ENCODE measurements around the gene FGGY.
"Not testable (repeated sequence)": the region's sequence is repeated elsewhere in the genome, so short reads cannot be mapped to it uniquely, and the experiment has no call there.

The FGGY gene

DNA sequence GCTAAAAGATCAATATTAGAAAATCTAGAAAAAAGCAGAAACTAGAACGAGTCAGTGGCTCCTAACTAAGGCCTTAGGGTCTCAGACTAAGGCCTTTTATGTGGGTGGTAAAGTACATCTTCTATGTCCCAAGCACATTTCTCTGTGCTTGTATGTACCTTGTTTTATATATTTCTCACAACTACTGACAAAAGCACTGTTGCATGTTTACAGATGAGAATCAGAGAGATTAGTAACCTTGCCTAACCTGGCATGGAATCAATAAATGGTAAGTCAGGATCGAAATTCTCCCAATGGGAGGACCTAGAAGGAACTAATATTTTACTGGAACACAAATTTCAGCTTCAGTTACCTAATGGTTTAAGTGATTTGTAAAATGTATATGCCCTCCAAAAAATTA, 160.9 kb downstream of the FGGY start (continued):
- TF ChIP-seq, protein P1, sequence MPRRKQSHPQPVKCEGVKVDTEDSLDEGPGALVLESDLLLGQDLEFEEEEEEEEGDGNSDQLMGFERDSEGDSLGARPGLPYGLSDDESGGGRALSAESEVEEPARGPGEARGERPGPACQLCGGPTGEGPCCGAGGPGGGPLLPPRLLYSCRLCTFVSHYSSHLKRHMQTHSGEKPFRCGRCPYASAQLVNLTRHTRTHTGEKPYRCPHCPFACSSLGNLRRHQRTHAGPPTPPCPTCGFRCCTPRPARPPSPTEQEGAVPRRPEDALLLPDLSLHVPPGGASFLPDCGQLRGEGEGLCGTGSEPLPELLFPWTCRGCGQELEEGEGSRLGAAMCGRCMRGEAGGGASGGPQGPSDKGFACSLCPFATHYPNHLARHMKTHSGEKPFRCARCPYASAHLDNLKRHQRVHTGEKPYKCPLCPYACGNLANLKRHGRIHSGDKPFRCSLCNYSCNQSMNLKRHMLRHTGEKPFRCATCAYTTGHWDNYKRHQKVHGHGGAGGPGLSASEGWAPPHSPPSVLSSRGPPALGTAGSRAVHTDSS (tag by site-specific recombination; IDR thresholded peaks at IDR 0.05), result no peak

DNA sequence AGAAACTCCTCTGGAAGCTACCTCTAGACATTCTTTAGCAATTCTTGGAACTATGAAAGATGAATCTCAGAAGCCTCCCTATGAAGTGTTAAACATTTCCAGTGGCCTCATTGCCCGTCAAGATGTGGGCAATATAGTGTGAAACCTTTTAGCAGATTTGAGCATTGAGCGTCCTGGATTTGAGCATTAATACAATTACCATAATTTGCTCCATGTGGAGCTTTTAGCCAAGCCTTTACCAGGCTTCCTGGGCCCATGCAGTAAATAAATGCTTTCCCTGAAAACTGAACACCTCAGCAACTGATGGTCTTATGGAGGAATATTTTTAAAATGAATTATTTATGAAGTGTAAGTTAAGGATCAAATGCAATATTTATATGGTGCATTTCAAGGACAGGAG, 162.0 kb downstream of the FGGY start:
- TF ChIP-seq PBX3 (CRISPR knock-in tag; IDR thresholded peaks at IDR 0.05), result no peak
- no peak for TF ChIP-seq ZNF121 (tag by site-specific recombination; IDR thresholded peaks at IDR 0.05)
- TF ChIP-seq, protein P2, sequence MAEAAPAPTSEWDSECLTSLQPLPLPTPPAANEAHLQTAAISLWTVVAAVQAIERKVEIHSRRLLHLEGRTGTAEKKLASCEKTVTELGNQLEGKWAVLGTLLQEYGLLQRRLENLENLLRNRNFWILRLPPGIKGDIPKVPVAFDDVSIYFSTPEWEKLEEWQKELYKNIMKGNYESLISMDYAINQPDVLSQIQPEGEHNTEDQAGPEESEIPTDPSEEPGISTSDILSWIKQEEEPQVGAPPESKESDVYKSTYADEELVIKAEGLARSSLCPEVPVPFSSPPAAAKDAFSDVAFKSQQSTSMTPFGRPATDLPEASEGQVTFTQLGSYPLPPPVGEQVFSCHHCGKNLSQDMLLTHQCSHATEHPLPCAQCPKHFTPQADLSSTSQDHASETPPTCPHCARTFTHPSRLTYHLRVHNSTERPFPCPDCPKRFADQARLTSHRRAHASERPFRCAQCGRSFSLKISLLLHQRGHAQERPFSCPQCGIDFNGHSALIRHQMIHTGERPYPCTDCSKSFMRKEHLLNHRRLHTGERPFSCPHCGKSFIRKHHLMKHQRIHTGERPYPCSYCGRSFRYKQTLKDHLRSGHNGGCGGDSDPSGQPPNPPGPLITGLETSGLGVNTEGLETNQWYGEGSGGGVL (tag by site-specific recombination; IDR thresholded peaks at IDR 0.05), result no peak
- TF ChIP-seq ZFP37 (tag by site-specific recombination; IDR thresholded peaks at IDR 0.05), result no peak
- no peak for TF ChIP-seq ZNF175 (tag by site-specific recombination; IDR thresholded peaks at IDR 0.05)
- TF ChIP-seq ZNF776 (tag by site-specific recombination; IDR thresholded peaks at IDR 0.05; ENCODE audit: borderline replicate concordance), result no peak
- TF ChIP-seq ZNF670 (tag by site-specific recombination; IDR thresholded peaks at IDR 0.05; ENCODE audit: low read depth), result no peak
- TF ChIP-seq ZNF169 (tag by site-specific recombination; IDR thresholded peaks at IDR 0.05), result no peak
- TF ChIP-seq ZNF239 (tag by site-specific recombination; IDR thresholded peaks at IDR 0.05), result no peak
- H3K4me1 ChIP-seq (ENCODE audit: control insufficient read depth, insufficient read depth, low read length), result no peaks in the 10 kb centered on the region
- H3K36me3 ChIP-seq (ENCODE audit: control insufficient read depth in 2 of 2, insufficient read depth in 1 of 2, low read length in 2 of 2), result no peaks in the 10 kb centered on the region
- CTCF ChIA-PET, result interaction anchor here (0.6 to 0.8 kb wide), 2 partner anchors 12 to 220 kb away, joined by 3 read pairs; no protein-coding TSS in a partner anchor
- POLR2A ChIA-PET, result no interaction called here
- H3K9me3 ChIP-seq (ENCODE audit: control insufficient read depth, insufficient read depth, low read depth, low read length), result no peaks in the 10 kb centered on the region
- H3K4me3 ChIP-seq (ENCODE audit: low read depth, low read length), result no peak overlapping the region
- H3K27ac ChIP-seq (ENCODE audit: extremely low read depth, low read depth, low read length), result no peak overlapping the region

DNA sequence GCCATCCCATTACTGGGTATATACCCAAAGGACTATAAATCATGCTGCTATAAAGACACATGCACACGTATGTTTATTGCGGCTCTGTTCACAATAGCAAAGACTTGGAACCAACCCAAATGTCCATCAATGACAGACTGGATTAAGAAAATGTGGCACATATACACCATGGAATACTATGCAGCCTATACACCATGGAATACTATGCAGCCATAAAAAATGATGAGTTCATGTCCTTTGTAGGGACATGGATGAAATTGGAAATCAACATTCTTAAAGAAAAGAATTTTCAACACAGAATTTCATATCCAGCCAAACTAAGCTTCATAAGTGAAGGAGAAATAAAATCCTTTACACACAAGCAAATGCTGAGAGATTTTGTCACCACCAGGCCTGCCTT, 166.0 kb downstream of the FGGY start:
- H3K4me3 ChIP-seq (ENCODE audit: low read depth, low read length); CTCF ChIA-PET: not testable (repeated sequence)

DNA sequence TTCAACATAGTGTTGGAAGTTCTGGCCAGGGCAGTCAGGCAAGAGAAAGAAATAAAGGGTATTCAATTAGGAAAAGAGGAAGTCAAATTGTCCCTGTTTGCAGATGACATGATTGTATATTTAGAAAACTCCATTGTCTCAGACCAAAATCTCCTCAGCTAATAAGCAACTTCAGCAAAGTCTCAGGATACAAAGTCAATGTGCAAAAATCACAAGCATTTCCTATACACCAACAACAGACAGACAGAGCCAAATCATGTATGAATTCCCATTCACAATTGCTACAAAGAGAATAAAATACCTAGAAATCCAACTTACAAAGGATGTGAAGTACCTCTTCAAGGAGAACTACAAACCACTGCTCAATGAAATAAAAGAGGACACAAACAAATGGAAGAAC, 168.6 kb downstream of the FGGY start:
- H3K4me1 ChIP-seq (ENCODE audit: control insufficient read depth, insufficient read depth, low read length); H3K4me3 ChIP-seq (ENCODE audit: low read depth, low read length); H3K36me3 ChIP-seq (ENCODE audit: control insufficient read depth in 2 of 2, insufficient read depth in 1 of 2, low read length in 2 of 2); H3K27ac ChIP-seq (ENCODE audit: extremely low read depth, low read depth, low read length); POLR2A ChIA-PET; H3K9me3 ChIP-seq (ENCODE audit: control insufficient read depth, insufficient read depth, low read depth, low read length): not testable (repeated sequence)
- CTCF ChIA-PET, result interaction anchor here (0.7 kb wide), 1 partner anchor 19 kb away, joined by 3 read pairs; no protein-coding TSS in a partner anchor

More for the DNA sequence above, 166.0 kb downstream of the FGGY start:
- H3K4me1 ChIP-seq (ENCODE audit: control insufficient read depth, insufficient read depth, low read length); H3K27ac ChIP-seq (ENCODE audit: extremely low read depth, low read depth, low read length); POLR2A ChIA-PET; H3K9me3 ChIP-seq (ENCODE audit: control insufficient read depth, insufficient read depth, low read depth, low read length); H3K36me3 ChIP-seq (ENCODE audit: control insufficient read depth in 2 of 2, insufficient read depth in 1 of 2, low read length in 2 of 2): not testable (repeated sequence)
- TF ChIP-seq ZNF146 (tag by site-specific recombination; IDR thresholded peaks at IDR 0.05), result peak; percentile 79

- Histone ChIP-seq H3K4me1 (ENCODE audit: control insufficient read depth, insufficient read depth, low read length) (no peaks in the 10 kb centered on the region), H3K27ac (ENCODE audit: extremely low read depth, low read depth, low read length) (no peak overlapping the region), H3K4me3 (ENCODE audit: low read depth, low read length) (no peak overlapping the region), H3K9me3 (ENCODE audit: control insufficient read depth, insufficient read depth, low read depth, low read length) (no peaks in the 10 kb centered on the region), H3K36me3 (ENCODE audit: control insufficient read depth in 2 of 2, insufficient read depth in 1 of 2, low read length in 2 of 2) (no peaks in the 10 kb centered on the region)
- POLR2A ChIA-PET, result no interaction called here
- CTCF ChIA-PET, result no interaction called here
- TF ChIP-seq ZNF777 (tag by site-specific recombination; IDR thresholded peaks at IDR 0.05; ENCODE audit: borderline replicate concordance), result no peak
- no peak for TF ChIP-seq MZF1 (tag by site-specific recombination; IDR thresholded peaks at IDR 0.05; ENCODE audit: borderline replicate concordance)
- no peak for TF ChIP-seq ZNF211 (tag by site-specific recombination; IDR thresholded peaks at IDR 0.05; ENCODE audit: low read depth)
- TF ChIP-seq ZNF639 (tag by site-specific recombination; IDR thresholded peaks at IDR 0.05), result no peak
- no peak for TF ChIP-seq ZBTB17 (tag by site-specific recombination; IDR thresholded peaks at IDR 0.05)
- TF ChIP-seq ZNF596 (tag by site-specific recombination; IDR thresholded peaks at IDR 0.05), result no peak
- TF ChIP-seq ZNF600 (tag by site-specific recombination; IDR thresholded peaks at IDR 0.05), result no peak
- TF ChIP-seq ZNF623 (tag by site-specific recombination; IDR thresholded peaks at IDR 0.05), result no peak
- TF ChIP-seq ZNF530 (tag by site-specific recombination; IDR thresholded peaks at IDR 0.05; ENCODE audit: low read depth), result no peak
- TF ChIP-seq GLIS2 (tag by site-specific recombination; IDR thresholded peaks at IDR 0.05), result no peak
- no peak for TF ChIP-seq ZNF514 (tag by site-specific recombination; IDR thresholded peaks at IDR 0.05)
These were observed 172.0 kb downstream of the FGGY start for GRCh38 chr1:59468828-59469428.

All from HEK293 (cell line).